ENCODE measurements around the gene KCNK10.
A peak's percentile ranks its signal among the peaks of the same experiment; 100 is the strongest.

- TF ChIP-seq, protein P1, sequence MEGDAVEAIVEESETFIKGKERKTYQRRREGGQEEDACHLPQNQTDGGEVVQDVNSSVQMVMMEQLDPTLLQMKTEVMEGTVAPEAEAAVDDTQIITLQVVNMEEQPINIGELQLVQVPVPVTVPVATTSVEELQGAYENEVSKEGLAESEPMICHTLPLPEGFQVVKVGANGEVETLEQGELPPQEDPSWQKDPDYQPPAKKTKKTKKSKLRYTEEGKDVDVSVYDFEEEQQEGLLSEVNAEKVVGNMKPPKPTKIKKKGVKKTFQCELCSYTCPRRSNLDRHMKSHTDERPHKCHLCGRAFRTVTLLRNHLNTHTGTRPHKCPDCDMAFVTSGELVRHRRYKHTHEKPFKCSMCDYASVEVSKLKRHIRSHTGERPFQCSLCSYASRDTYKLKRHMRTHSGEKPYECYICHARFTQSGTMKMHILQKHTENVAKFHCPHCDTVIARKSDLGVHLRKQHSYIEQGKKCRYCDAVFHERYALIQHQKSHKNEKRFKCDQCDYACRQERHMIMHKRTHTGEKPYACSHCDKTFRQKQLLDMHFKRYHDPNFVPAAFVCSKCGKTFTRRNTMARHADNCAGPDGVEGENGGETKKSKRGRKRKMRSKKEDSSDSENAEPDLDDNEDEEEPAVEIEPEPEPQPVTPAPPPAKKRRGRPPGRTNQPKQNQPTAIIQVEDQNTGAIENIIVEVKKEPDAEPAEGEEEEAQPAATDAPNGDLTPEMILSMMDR (IDR thresholded peaks at IDR 0.05; ENCODE audit: low read depth, low read length, poor library complexity, severe bottlenecking), result peak; percentile 96
- TF ChIP-seq EZH2phosphoT487 (IDR thresholded peaks at IDR 0.05; ENCODE audit: borderline replicate concordance, low read length), result no peak
These were observed 154.4 kb downstream of the KCNK10 start for GRCh38 chr14:88168498-88169165.
